Nephron (organoid): ENCODE measurements around the gene STMN3.

Source experiments
- H3K27ac Mint-ChIP-seq, 3 experiments: 2 replicates each; pipeline ENCODE4 v1.8.0; 2020; ENCODE audit warnings: mixed read lengths in 3 of 3, mild to moderate bottlenecking in 2 of 3, moderate library complexity in 1 of 3
- H3K27me3 Mint-ChIP-seq: 2 replicates; pipeline ENCODE4 v1.8.0; 2021; ENCODE audit warnings: low read depth, mild to moderate bottlenecking, moderate library complexity, mixed read lengths
- H3K36me3 Mint-ChIP-seq: 2 replicates; pipeline ENCODE4 v1.8.0; 2020; ENCODE audit warnings: low read depth, mixed read lengths
- H3K4me1 Mint-ChIP-seq: 2 replicates; pipeline ENCODE4 v1.8.0; 2020; ENCODE audit warnings: mixed read lengths
- H3K4me3 Mint-ChIP-seq, 3 experiments: 2 replicates each; pipeline ENCODE4 v1.8.0; 2020; ENCODE audit warnings: mild to moderate bottlenecking in 3 of 3, mixed read lengths in 3 of 3, moderate library complexity in 2 of 3
- H3K9me3 Mint-ChIP-seq: 2 replicates; pipeline ENCODE4 v1.8.0; 2020; ENCODE audit warnings: mixed read lengths
- TF ChIP-seq, protein P1 (sequence below), 3 experiments: fragments of 200-600 bp; sonication (generic); IDR thresholded peaks; one replicate each; pipeline ENCODE4 v1.5.0; 2021; ENCODE audit warnings: antibody characterized with exemption in 3 of 3; ENCODE audit not compliant: unreplicated experiment in 3 of 3

Gene STMN3

DNA sequence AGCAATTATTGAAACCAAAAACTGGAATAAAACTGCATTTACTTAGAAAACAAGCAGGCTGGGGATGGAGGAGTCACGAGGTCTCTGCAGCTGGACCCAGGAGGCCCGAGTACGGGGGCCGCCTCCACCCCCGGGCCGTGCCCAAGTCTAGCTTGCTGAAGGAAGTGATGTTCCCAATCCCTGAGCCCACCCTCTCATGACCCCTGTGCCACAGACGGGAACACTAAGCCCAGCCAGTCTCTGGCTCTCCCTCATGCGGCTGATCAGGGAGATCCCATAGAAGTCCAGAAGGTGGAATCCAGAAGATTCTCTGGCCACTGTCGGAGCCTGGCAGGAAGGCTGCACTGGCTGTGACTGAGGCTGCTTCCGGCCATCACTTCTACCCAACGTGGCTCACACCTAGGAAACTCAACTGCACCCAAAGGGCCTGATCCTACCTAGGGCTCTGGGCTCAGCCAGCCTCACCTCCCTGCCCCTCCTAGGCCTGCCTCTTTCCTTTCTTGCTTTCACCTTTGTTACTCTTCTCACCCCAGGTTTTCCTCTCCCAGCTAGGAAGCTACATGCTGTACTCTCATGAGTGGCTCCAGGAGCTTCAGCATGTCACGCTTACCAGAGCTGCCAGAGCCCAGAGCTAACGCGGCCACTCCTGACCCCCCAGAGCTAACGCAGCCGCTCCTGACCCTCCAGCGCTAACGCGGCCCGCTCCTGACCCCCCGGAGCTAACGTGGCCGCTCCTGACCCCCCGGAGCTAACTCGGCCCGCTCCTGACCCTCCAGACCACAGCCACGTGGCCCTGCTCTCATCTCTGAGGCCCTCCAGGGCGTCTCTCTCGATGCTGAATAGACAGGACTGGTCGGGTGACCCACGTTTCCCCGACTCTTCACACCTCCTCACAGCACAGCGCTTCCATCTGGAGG is 54.5 kb downstream of the STMN3 start:
- no peaks in the 10 kb centered on the region for H3K27me3 Mint-ChIP-seq
- no peak overlapping the region for H3K4me3 Mint-ChIP-seq
- H3K4me1 Mint-ChIP-seq = no peaks in the 10 kb centered on the region
- TF ChIP-seq, protein P1, sequence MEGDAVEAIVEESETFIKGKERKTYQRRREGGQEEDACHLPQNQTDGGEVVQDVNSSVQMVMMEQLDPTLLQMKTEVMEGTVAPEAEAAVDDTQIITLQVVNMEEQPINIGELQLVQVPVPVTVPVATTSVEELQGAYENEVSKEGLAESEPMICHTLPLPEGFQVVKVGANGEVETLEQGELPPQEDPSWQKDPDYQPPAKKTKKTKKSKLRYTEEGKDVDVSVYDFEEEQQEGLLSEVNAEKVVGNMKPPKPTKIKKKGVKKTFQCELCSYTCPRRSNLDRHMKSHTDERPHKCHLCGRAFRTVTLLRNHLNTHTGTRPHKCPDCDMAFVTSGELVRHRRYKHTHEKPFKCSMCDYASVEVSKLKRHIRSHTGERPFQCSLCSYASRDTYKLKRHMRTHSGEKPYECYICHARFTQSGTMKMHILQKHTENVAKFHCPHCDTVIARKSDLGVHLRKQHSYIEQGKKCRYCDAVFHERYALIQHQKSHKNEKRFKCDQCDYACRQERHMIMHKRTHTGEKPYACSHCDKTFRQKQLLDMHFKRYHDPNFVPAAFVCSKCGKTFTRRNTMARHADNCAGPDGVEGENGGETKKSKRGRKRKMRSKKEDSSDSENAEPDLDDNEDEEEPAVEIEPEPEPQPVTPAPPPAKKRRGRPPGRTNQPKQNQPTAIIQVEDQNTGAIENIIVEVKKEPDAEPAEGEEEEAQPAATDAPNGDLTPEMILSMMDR (IDR thresholded peaks at IDR 0.05; ENCODE audit: unreplicated experiment in 3 of 3) = no peak
- H3K27ac Mint-ChIP-seq = no peak overlapping the region
- peaks cover 35% of the 10 kb centered on the region for H3K36me3 Mint-ChIP-seq
- no peaks in the 10 kb centered on the region for H3K9me3 Mint-ChIP-seq

DNA sequence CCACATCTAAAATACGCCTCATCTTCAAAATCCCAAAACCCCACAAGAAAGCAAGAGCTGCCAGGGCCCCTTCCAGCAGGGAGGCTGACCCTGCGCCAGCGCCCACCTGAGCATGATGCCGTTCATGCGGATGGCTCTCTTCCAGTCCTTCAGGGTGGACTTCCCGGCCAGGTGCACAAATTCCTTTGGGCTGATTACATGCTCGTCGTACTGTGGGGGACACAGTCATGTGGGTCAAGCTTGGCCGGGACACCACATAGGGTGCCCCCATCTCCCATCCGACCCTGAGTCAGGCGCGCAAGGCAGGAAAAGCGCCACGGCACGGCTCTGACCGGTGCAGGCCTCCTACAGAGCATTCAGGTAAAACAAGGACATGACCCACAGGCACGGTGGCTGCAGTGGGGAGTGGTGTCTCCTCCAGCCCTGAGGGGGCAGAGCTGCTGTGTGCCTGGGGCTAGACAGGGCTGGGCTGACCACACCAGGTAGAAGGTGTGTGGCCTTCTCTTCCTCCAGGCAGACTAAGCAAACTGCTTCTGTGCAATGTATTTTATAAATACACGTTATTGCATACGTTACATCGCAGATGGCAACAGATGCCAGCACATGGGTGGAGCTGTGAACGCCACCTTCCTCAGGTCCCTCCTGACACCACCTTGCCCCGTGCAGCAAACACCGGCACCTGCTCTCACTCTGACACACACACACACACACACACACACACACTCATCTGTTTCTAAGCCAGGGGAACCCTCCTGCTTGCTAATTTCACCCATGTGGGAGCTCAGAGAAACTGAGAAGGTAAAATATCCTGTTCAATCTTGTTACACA is 55.4 kb downstream of the STMN3 start:
- H3K27me3 Mint-ChIP-seq = no peaks in the 10 kb centered on the region

DNA sequence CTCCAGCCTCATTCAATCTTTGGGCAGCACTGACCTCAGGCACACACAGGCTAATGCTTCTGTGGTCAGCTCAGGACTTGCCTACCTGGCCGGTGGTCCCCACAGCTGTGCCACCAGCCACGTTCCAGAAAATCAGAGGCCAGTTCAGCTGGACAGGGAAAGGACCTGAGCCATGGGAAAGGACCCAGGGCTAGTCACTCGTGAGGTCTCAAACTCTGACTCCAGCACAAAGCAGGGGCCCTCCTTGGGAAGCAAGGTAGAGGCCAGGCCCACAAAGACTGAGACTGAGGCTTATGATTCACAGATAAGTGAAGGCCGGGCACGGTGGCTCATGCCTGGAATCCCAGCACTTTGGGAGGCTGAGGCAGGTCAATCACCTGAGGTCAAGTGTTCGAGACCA is 56.8 kb downstream of the STMN3 start:
- Mint-ChIP-seq H3K4me1 (no peaks in the 10 kb centered on the region), H3K27me3 (no peaks in the 10 kb centered on the region), H3K9me3 (no peaks in the 10 kb centered on the region), H3K27ac (no peak overlapping the region), H3K4me3 (no peak overlapping the region), H3K36me3 (peaks cover 30% of the 10 kb centered on the region)
- TF ChIP-seq, protein P1 (IDR thresholded peaks at IDR 0.05; ENCODE audit: unreplicated experiment in 3 of 3) = no peak

More for the DNA sequence above, 55.4 kb downstream of the STMN3 start:
- TF ChIP-seq, protein P1 (IDR thresholded peaks at IDR 0.05; ENCODE audit: unreplicated experiment in 3 of 3) = no peak
- no peaks in the 10 kb centered on the region for H3K4me1 Mint-ChIP-seq
- no peak overlapping the region for H3K27ac Mint-ChIP-seq
- H3K9me3 Mint-ChIP-seq = no peaks in the 10 kb centered on the region
- H3K36me3 Mint-ChIP-seq = peaks cover 37% of the 10 kb centered on the region
- H3K4me3 Mint-ChIP-seq = no peak overlapping the region

DNA sequence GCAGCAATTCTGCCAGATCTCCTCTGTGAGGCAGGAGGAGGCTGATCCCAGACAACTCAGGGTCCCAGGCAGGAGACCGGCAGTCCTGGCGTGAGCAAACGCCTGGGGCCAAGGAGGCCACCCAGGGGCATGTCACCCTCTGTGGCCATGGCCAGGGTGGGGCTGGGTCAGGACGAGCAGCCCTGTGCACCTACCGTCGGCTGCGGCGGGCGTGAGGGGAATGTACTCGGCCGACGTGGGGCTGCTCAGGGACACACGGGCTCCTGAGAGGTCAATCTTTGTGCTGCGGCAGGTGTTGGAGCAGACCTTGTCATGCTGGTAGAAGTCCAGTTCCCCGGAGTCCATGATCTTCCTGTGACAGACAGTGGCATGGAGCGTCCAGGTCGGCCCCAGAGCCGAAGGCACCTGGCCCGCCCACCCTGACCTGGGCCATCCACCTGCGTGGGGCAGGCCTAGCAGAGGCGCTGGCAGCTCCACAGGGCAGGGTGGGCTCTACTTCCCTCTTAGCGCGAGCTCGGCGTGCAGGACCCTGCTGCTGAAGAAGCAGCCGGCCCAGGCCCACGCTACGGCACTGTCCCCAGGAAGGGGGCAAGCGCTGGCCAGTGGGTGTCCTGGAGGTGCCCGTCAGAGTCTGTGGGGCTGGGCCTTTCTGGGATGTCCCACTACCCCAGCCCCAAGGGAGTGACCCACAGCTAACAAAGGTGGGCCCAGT is 57.7 kb downstream of the STMN3 start:
- TF ChIP-seq, protein P1 (IDR thresholded peaks at IDR 0.05; ENCODE audit: unreplicated experiment in 3 of 3) = no peak
- H3K27ac Mint-ChIP-seq = no peak overlapping the region
- peaks cover 32% of the 10 kb centered on the region for H3K36me3 Mint-ChIP-seq
- no peaks in the 10 kb centered on the region for H3K9me3 Mint-ChIP-seq
- H3K4me1 Mint-ChIP-seq = no peaks in the 10 kb centered on the region
- H3K4me3 Mint-ChIP-seq = no peak overlapping the region
- H3K27me3 Mint-ChIP-seq = no peaks in the 10 kb centered on the region

DNA sequence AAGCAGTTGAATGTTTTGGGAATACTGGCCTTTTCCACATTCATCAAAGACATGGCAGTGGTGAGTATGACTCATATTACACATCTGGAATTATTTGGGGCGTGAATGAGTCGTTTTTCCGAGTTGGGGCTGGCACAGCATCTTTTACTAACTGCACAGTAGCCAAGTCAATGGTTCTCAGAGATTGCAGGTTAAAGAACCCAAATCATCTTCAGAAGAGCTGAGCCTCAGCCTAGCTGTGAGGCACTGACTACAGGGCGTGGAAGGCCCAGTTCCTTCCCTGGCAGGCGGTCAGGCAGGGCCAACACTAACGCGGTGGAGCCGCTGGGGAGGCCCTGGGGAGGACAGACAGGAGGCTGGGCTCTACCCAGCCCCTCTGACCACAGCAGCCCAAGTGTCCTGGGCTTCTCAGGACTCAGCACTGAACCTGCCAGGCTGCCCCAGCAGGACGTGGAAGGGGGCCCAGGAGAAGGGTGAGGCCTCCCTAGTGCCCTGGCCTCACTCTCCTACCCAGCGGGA is 59.1 kb downstream of the STMN3 start:
- TF ChIP-seq, protein P1 (IDR thresholded peaks at IDR 0.05; ENCODE audit: unreplicated experiment in 3 of 3) = no peak
- Mint-ChIP-seq H3K4me3 (no peak overlapping the region), H3K4me1 (no peaks in the 10 kb centered on the region), H3K27ac (no peak overlapping the region), H3K36me3 (peaks cover 30% of the 10 kb centered on the region), H3K9me3 (no peaks in the 10 kb centered on the region), H3K27me3 (no peaks in the 10 kb centered on the region)
